Endothelial cell of umbilical vein (primary cell): ENCODE data around the gene ZNF385B. TPM values are rescaled to one million over a fixed set of nuclear protein-coding genes. Genes with fewer than 3 reads are reported as not detected.

ENCODE experiments used
- BruUV-seq: library from RNA; stranded (reverse); fragments of 400-500 nt; replicated peaks from 2 replicates; lab custom pipeline; 2021; lab: Mats Ljungman, UMichigan
- CTCF ChIA-PET: fragments of 300-600, 350-600 bp; sonication (Branson Sonifier 250); formaldehyde crosslinking; loops from one replicate; lab custom pipeline; 2021; ENCODE audit warnings: antibody characterized with exemption, inconsistent platforms; lab: Charles Lee
- POLR2A ChIA-PET: fragments of 300-600, 350-600 bp; sonication (Branson Sonifier 250); formaldehyde crosslinking; loops from one replicate; lab custom pipeline; 2021; ENCODE audit warnings: antibody characterized with exemption, inconsistent platforms; lab: Charles Lee
- DNase-seq: peaks from one replicate; pipeline ENCODE4 v3.0.0-alpha.2; 2011; ENCODE audit warnings: low read depth, low spot score
- FAIRE-seq: peaks from 2 replicates; lab custom pipeline; 2011; peaks lifted over from hg19 to GRCh38; lab: Jason Lieb, UNC
- H2AFZ ChIP-seq: 2 replicates; pipeline ENCODE4 v1.6.0; 2012; ENCODE audit warnings: low read depth, low read length, control low read depth, inconsistent platforms
- H3K27ac ChIP-seq: 2 replicates; pipeline ENCODE4 v1.5.1; 2011; ENCODE audit warnings: low read depth, mild to moderate bottlenecking, control low read depth, low read length, moderate library complexity; ENCODE audit not compliant: insufficient read depth
- H3K27me3 ChIP-seq, 2 experiments: 2 replicates each; pipeline versions ENCODE4 v1.6.0 to v1.6.1; 2011; ENCODE audit warnings: low read length in 2 of 2, mixed read lengths in 1 of 2; ENCODE audit not compliant: control insufficient read depth in 2 of 2, insufficient read depth in 2 of 2
- H3K36me3 ChIP-seq, 2 experiments: 2 replicates in 1 of 2; 3 replicates in 1 of 2; pipeline ENCODE4 v1.5.1; 2011; ENCODE audit warnings: low read length in 2 of 2, mild to moderate bottlenecking in 1 of 2, moderate library complexity in 1 of 2; ENCODE audit not compliant: control insufficient read depth in 2 of 2, insufficient read depth in 2 of 2; ENCODE audit errors: extremely low read depth in 1 of 2
- H3K4me1 ChIP-seq: 3 replicates; pipeline ENCODE4 v1.5.1; 2011; ENCODE audit warnings: mild to moderate bottlenecking, low read length; ENCODE audit not compliant: control insufficient read depth, insufficient read depth; ENCODE audit errors: extremely low read depth
- H3K4me2 ChIP-seq: 2 replicates; pipeline ENCODE4 v1.6.1; 2011; ENCODE audit warnings: low read length, control low read depth, mixed read lengths; ENCODE audit not compliant: insufficient read depth
- H3K4me3 ChIP-seq, 3 experiments: fragments of 200-600 bp in 1 of 3; sonication (generic), shearing (Covaris generic) in 1 of 3; replicated peaks in 1 of 3; 2 replicates each; pipeline ENCODE4 v1.5.1; 2011 to 2016; ENCODE audit warnings: control low read depth in 3 of 3, low read length in 3 of 3, mild to moderate bottlenecking in 2 of 3, inconsistent platforms in 1 of 3, low read depth in 1 of 3, moderate library complexity in 1 of 3; ENCODE audit not compliant: insufficient read depth in 1 of 3
- H3K79me2 ChIP-seq: 2 replicates; pipeline ENCODE4 v1.6.0; 2012; ENCODE audit warnings: low read length, inconsistent platforms; ENCODE audit not compliant: control insufficient read depth, insufficient read depth
- H3K9ac ChIP-seq: replicated peaks from 2 replicates; pipeline ENCODE3; 2011; ENCODE audit warnings: low read length, control low read depth; ENCODE audit not compliant: insufficient read depth; ENCODE audit errors: extremely low read depth
- H3K9me1 ChIP-seq: replicated peaks from 3 replicates; pipeline ENCODE4 v1.6.0; 2011; ENCODE audit warnings: mild to moderate bottlenecking, low read length; ENCODE audit not compliant: control insufficient read depth, insufficient read depth; ENCODE audit errors: extremely low read depth
- H3K9me3 ChIP-seq: replicated peaks from 2 replicates; pipeline ENCODE4 v1.5.1; 2012; ENCODE audit warnings: low read length, inconsistent platforms; ENCODE audit not compliant: control insufficient read depth, insufficient read depth
- H4K20me1 ChIP-seq: replicated peaks from 2 replicates; pipeline ENCODE3; 2011; ENCODE audit warnings: mild to moderate bottlenecking, low read length; ENCODE audit not compliant: control insufficient read depth, insufficient read depth; ENCODE audit errors: extremely low read depth
- CTCF ChIP-seq, 2 donors: IDR thresholded peaks; 1 replicate in 1 of 2; 2 replicates in 1 of 2; pipeline ENCODE4 v1.5.1; 2011; ENCODE audit warnings: low read length in 2 of 2, mild to moderate bottlenecking in 2 of 2, moderate library complexity in 2 of 2, control low read depth in 1 of 2, inconsistent platforms in 1 of 2, low read depth in 1 of 2; ENCODE audit not compliant: insufficient read depth in 1 of 2; ENCODE audit errors: extremely low read depth in 1 of 2
- EZH2 ChIP-seq: IDR thresholded peaks from 2 replicates; pipeline ENCODE4 v1.6.1; 2012; ENCODE audit warnings: borderline replicate concordance, low read depth, mild to moderate bottlenecking, moderate library complexity, low read length, inconsistent platforms; ENCODE audit not compliant: severe bottlenecking
- FOS ChIP-seq: IDR thresholded peaks from 2 replicates; pipeline ENCODE4 v1.6.1; 2011; ENCODE audit warnings: mild to moderate bottlenecking, low read length, moderate library complexity, borderline replicate concordance; ENCODE audit not compliant: insufficient read depth
- GATA2 ChIP-seq: IDR thresholded peaks from 2 replicates; pipeline ENCODE4 v1.7.0; 2011; ENCODE audit warnings: low read depth, mild to moderate bottlenecking, moderate library complexity, mixed read lengths, low read length; ENCODE audit not compliant: insufficient read length, insufficient read depth
- JUN ChIP-seq: IDR thresholded peaks from 2 replicates; pipeline ENCODE4 v1.6.1; 2011; ENCODE audit warnings: borderline replicate concordance, low read depth; ENCODE audit not compliant: insufficient read length, insufficient read depth
- MAX ChIP-seq: IDR thresholded peaks from 2 replicates; pipeline ENCODE4 v1.6.1; 2011; ENCODE audit not compliant: insufficient read depth, insufficient read length
- MYC ChIP-seq: IDR thresholded peaks from one replicate; pipeline ENCODE4 v1.6.1; 2011; ENCODE audit warnings: mild to moderate bottlenecking, low read depth, low read length
- POLR2A ChIP-seq: IDR thresholded peaks from 2 replicates; pipeline ENCODE4 v1.6.1; 2012; ENCODE audit warnings: low read depth, mild to moderate bottlenecking, control low read depth, low read length
- POLR2AphosphoS5 ChIP-seq: IDR thresholded peaks from 2 replicates; pipeline ENCODE4 v1.6.1; 2012; ENCODE audit warnings: low read depth, mild to moderate bottlenecking, control low read depth, low read length, moderate library complexity; ENCODE audit not compliant: insufficient read depth
- dilution Hi-C: fragments of 300-500 bp; cut with MboI; formaldehyde crosslinking; loops from one replicate; pipeline ENCODE4 v1.15.0; 2019; ENCODE audit warnings: low sequenced_read_pairs; ENCODE audit not compliant: extremely low pct_ligation_motif_present
- intact Hi-C: fragments of 100-400 bp; cut with micrococcal nuclease; formaldehyde crosslinking; loops from one replicate; pipeline ENCODE4 v1.10.0; 2022
- polyA plus RNA-seq, 4 experiments: library from polyadenylated mRNA; depleted of rRNA in 3 of 4; stranded (reverse) in 3 of 4; unstranded in 1 of 4; fragments of >200 nt; gene quantifications; 2 replicates each; pipeline versions ENCODE4 v1.2.1 to v1.2.3, GENCODE V29; 2011 to 2012; ENCODE audit warnings: missing spikeins in 1 of 4
- total RNA-seq: library from RNA; stranded (reverse); gene quantifications from 2 replicates; pipeline ENCODE4 v1.2.3, GENCODE V29; 2021

ZNF385B gene
- total and polyA plus RNA-seq, 2 donors (not counting 3 experiments of a cell fraction or from before 2014, with no cell fraction given), result not detected

- H3K4me3 ChIP-seq, result no peak overlapping the region
- H3K9me3 ChIP-seq, result no peaks in the 10 kb centered on the region
- no peaks in the 10 kb centered on the region for H3K79me2 ChIP-seq
- DNase-seq, result no peak
- no TSS peak for BruUV-seq
- CTCF ChIA-PET, result no interaction called here
- H3K36me3 ChIP-seq, result no peaks in the 10 kb centered on the region
- FAIRE-seq, result no peak
- no peaks in the 10 kb centered on the region for H3K27me3 ChIP-seq
- POLR2A ChIA-PET, result no interaction called here
- no peak overlapping the region for H3K9ac ChIP-seq
- H3K4me2 ChIP-seq, result no peak overlapping the region
- H4K20me1 ChIP-seq, result no peaks in the 10 kb centered on the region
- H2AFZ ChIP-seq, result no peak overlapping the region
- TF ChIP-seq POLR2A, result no peak
- no peak for TF ChIP-seq CTCF (IDR thresholded peaks at IDR 0.05; ENCODE audit: extremely low read depth in 1 of 2, insufficient read depth in 1 of 2, low read depth in 1 of 2, low read length in 2 of 2)
- no peak for TF ChIP-seq POLR2AphosphoS5
- TF ChIP-seq EZH2, result no peak
- TF ChIP-seq FOS, result no peak
- no peak for TF ChIP-seq GATA2
- no peak for TF ChIP-seq MAX
- no peak for TF ChIP-seq JUN
- no peak for TF ChIP-seq MYC
- no peak overlapping the region for H3K27ac ChIP-seq
- dilution Hi-C loops, result no loop called here
- intact Hi-C loops, result no loop called here
- no peaks in the 10 kb centered on the region for H3K9me1 ChIP-seq
- H3K4me1 ChIP-seq, result no peaks in the 10 kb centered on the region
These were observed 255.3 kb downstream of the ZNF385B start for GRCh38 chr2:179606141-179606540.
